ENCODE results near the gene CTNNB1. TPM values are rescaled to one million over a fixed set of nuclear protein-coding genes. Genes with fewer than 3 reads are reported as not detected.

The CTNNB1 gene
- total RNA-seq, 4 donors from 2014 or later = 319 to 1,124 (median 518) TPM

- Histone ChIP-seq H3K36me3 (no peaks in the 10 kb centered on the region), H3K4me3 (no peak overlapping the region), H3K9me3 (no peaks in the 10 kb centered on the region), H3K27me3 (no peaks in the 10 kb centered on the region), H3K27ac (no peak overlapping the region), H3K4me1 (no peaks in the 10 kb centered on the region)
- DNase-seq = no peak
- intact Hi-C loops (cut with DNase I; ENCODE audit: low total_unique reads) = no loop called here
- TF ChIP-seq CTCF (IDR thresholded peaks at IDR 0.05) (no peak), POLR2A (IDR thresholded peaks at IDR 0.05) (no peak)
Measured at GRCh38 chr3:41258239-41258800, 59.0 kb downstream of the CTNNB1 start.

- intact Hi-C loops (cut with DNase I; ENCODE audit: low total_unique reads) = no loop called here
- TF ChIP-seq POLR2A (IDR thresholded peaks at IDR 0.05) (no peak), CTCF (IDR thresholded peaks at IDR 0.05) (no peak)
- no peak overlapping the region for H3K27ac ChIP-seq
Measured at GRCh38 chr3:41259449-41260062, 60.3 kb downstream of the CTNNB1 start.

GRCh38 chr3:41260063-41260450 lies 60.8 kb downstream of the CTNNB1 start:
- H3K4me1 ChIP-seq = no peaks in the 10 kb centered on the region
- H3K27me3 ChIP-seq = no peaks in the 10 kb centered on the region
- intact Hi-C loops (cut with DNase I; ENCODE audit: low total_unique reads) = no loop called here
- no peaks in the 10 kb centered on the region for H3K36me3 ChIP-seq
- no peak overlapping the region for H3K4me3 ChIP-seq
- no peak overlapping the region for H3K27ac ChIP-seq
- no peaks in the 10 kb centered on the region for H3K9me3 ChIP-seq
- no peak for DNase-seq
- TF ChIP-seq CTCF (IDR thresholded peaks at IDR 0.05) (no peak), POLR2A (IDR thresholded peaks at IDR 0.05) (no peak)

More at GRCh38 chr3:41259449-41260062, 60.3 kb downstream of the CTNNB1 start:
- H3K36me3 ChIP-seq = no peaks in the 10 kb centered on the region
- no peaks in the 10 kb centered on the region for H3K4me1 ChIP-seq
- no peak for DNase-seq
- H3K27me3 ChIP-seq = no peaks in the 10 kb centered on the region
- H3K9me3 ChIP-seq = no peaks in the 10 kb centered on the region
- H3K4me3 ChIP-seq = no peak overlapping the region

GRCh38 chr3:41265011-41265545 lies 65.8 kb downstream of the CTNNB1 start:
- intact Hi-C loops (cut with DNase I; ENCODE audit: low total_unique reads) = no loop called here

More at GRCh38 chr3:41265011-41265545, 65.8 kb downstream of the CTNNB1 start:
- Histone ChIP-seq H3K4me1 (no peaks in the 10 kb centered on the region), H3K4me3 (no peak overlapping the region), H3K27ac (no peak overlapping the region), H3K9me3 (no peaks in the 10 kb centered on the region), H3K36me3 (no peaks in the 10 kb centered on the region), H3K27me3 (no peaks in the 10 kb centered on the region)
- DNase-seq = no peak
- TF ChIP-seq POLR2A (IDR thresholded peaks at IDR 0.05) = no peak
- no peak for TF ChIP-seq CTCF (IDR thresholded peaks at IDR 0.05)
